ENCODE measurements around the gene EFTUD2. TPM values are rescaled to one million over a fixed set of nuclear protein-coding genes. Genes with fewer than 3 reads are reported as not detected.

EFTUD2 gene
- total and polyA plus RNA-seq, 2 of the 8 experiments (the other 6 are each of a cell fraction or from before 2014, with no cell fraction given) = 118 to 195 TPM

- WGBS, 2 experiments (ENCODE audit: extremely low coverage in 1 of 2, insufficient coverage in 1 of 2, insufficient read length in 1 of 2, insufficient replicate concordance in 2 of 2, low coverage in 1 of 2, low lambda C conversion rate in 2 of 2, missing lambda C conversion rate in 1 of 2) = 92% methylated on average over 12 of the region's 12 CpGs; no CpG with 5 or more reads in 1 of the 2 experiments
- Histone ChIP-seq H3K4me2 (ENCODE audit: insufficient read depth in 1 of 2, low read depth in 2 of 2, low read length in 2 of 2) (no peak overlapping the region), H3K4ac (replicated peaks; ENCODE audit: insufficient read length, low read depth, low read length) (no peak overlapping the region), H3K4me1 (replicated peaks in 1 of 4; ENCODE audit: control insufficient read depth in 3 of 4, insufficient read depth in 4 of 4, low read length in 3 of 4) (no peaks in the 10 kb centered on the region), H4K91ac (replicated peaks; ENCODE audit: insufficient read length, low read length) (no peak overlapping the region), H3K4me3 (ENCODE audit: extremely low read depth in 1 of 4, insufficient read depth in 2 of 4, low read depth in 3 of 4, low read length in 4 of 4) (no peak overlapping the region), H3K23ac (ENCODE audit: insufficient read length) (no peak overlapping the region), H3K23me2 (ENCODE audit: low read depth, low read length) (no peaks in the 10 kb centered on the region), H3K9ac (replicated peaks in 1 of 4; ENCODE audit: extremely low read depth in 1 of 4, low read depth in 3 of 4, low read length in 3 of 4) (no peak overlapping the region), H2BK12ac (ENCODE audit: low read depth, low read length) (no peak overlapping the region), H4K5ac (ENCODE audit: insufficient read length, low read depth, low read length) (no peak overlapping the region), H3K14ac (ENCODE audit: insufficient read length) (no peak overlapping the region), H3K9me3 (ENCODE audit: insufficient read depth in 2 of 2, low read depth in 1 of 2, low read length in 1 of 2) (no peaks in the 10 kb centered on the region), H3K27ac (ENCODE audit: low read depth, low read length) (no peak overlapping the region), H4K20me1 (replicated peaks in 1 of 2; ENCODE audit: control insufficient read depth in 1 of 2, insufficient read depth in 2 of 2, low read length in 2 of 2) (peaks cover under 1 to 2% of the 10 kb centered on the region in 2 experiments), H3K79me1 (ENCODE audit: low read depth, low read length) (no peaks in the 10 kb centered on the region; the same call in 1 of the 2 replicates), H4K8ac (ENCODE audit: extremely low read depth, insufficient read depth, low read length) (no peak overlapping the region), H2BK5ac (ENCODE audit: low read depth, low read length) (no peak overlapping the region), H2BK120ac (replicated peaks; ENCODE audit: low read depth, low read length) (no peak overlapping the region), H2AFZ (ENCODE audit: low read length) (no peak overlapping the region), H3K79me2 (ENCODE audit: control insufficient read depth in 1 of 2, insufficient read depth in 2 of 2, low read length in 2 of 2) (no peaks in the 10 kb centered on the region), H2AK5ac (ENCODE audit: low read depth, low read length) (no peak overlapping the region), H3K18ac (ENCODE audit: extremely low read depth, low read length) (no peak overlapping the region), H2BK15ac (ENCODE audit: low read length) (no peak overlapping the region), H3K36me3 (ENCODE audit: control insufficient read depth in 2 of 4, insufficient read depth in 4 of 4, low read length in 3 of 4) (peaks cover 35 to 75% (median 55%) of the 10 kb centered on the region in 4 experiments), H2BK20ac (ENCODE audit: low read length) (no peak overlapping the region), H3K27me3 (replicated peaks in 1 of 4; ENCODE audit: control insufficient read depth in 3 of 4, extremely low read depth in 1 of 4, insufficient read depth in 3 of 4, low read length in 3 of 4) (no peaks in the 10 kb centered on the region), H3K56ac (replicated peaks; ENCODE audit: insufficient read length, low read depth, low read length) (no peak overlapping the region)
- TF ChIP-seq SIN3A (conservative IDR thresholded peaks at IDR 0.05 in 1 of 2, IDR thresholded peaks at IDR 0.05 in 1 of 2; ENCODE audit: low read depth in 1 of 2, low read length in 2 of 2) (no peak), RAD21 (IDR thresholded peaks at IDR 0.05 in 1 of 2, conservative IDR thresholded peaks at IDR 0.05 in 1 of 2; ENCODE audit: low read depth in 2 of 2, low read length in 2 of 2) (no peak), EP300 (IDR thresholded peaks at IDR 0.05; ENCODE audit: borderline replicate concordance in 1 of 2, low read depth in 2 of 2, low read length in 2 of 2) (no peak), CBX5 (IDR thresholded peaks at IDR 0.05; ENCODE audit: low read depth, low read length) (no peak), BCL11A (IDR thresholded peaks at IDR 0.05; ENCODE audit: low read depth in 2 of 2, low read length in 2 of 2) (no peak), GABPA (IDR thresholded peaks at IDR 0.05; ENCODE audit: borderline replicate concordance, insufficient read depth, low read length) (no peak), TEAD4 (IDR thresholded peaks at IDR 0.05; ENCODE audit: low read depth, low read length) (no peak), CBX8 (IDR thresholded peaks at IDR 0.05; ENCODE audit: borderline replicate concordance, low read depth, low read length) (no peak), TBP (IDR thresholded peaks at IDR 0.05; ENCODE audit: low read depth, low read length) (no peak)
- DNase-seq (ENCODE audit: low read depth in 1 of 2, low spot score in 2 of 2) (no peak), FAIRE-seq (no peak)
- ChIA-PET POLR2A (ENCODE audit: partially characterized antibody) (interaction anchor here (0.6 to 5.0 kb wide), 3 partner anchors 12 to 26 kb away, joined by 4 to 15 read pairs (median 4); partner anchors contain the start of gene HIGD1B), CTCF (ENCODE audit: partially characterized antibody) (interaction anchor here (0.6 to 28.4 kb wide), 13 partner anchors 7 to 109 kb away, joined by 3 to 577 read pairs (median 15); partner anchors contain the start of genes EFTUD2 and HIGD1B)
Observed at GRCh38 chr17:44863061-44863918, 36.0 kb downstream of the EFTUD2 start.
